NCI-H2081 (cell line): ENCODE measurements around the gene BAZ1B.
"Not testable (repeated sequence)": the region's sequence is repeated elsewhere in the genome, so short reads cannot be mapped to it uniquely, and the experiment has no call there.

Experiments used
- DNase-seq, 2 experiments: peaks; one replicate each; lab custom pipeline; 2025; lab: John Stamatoyannopoulos, UW

BAZ1B gene

DNA sequence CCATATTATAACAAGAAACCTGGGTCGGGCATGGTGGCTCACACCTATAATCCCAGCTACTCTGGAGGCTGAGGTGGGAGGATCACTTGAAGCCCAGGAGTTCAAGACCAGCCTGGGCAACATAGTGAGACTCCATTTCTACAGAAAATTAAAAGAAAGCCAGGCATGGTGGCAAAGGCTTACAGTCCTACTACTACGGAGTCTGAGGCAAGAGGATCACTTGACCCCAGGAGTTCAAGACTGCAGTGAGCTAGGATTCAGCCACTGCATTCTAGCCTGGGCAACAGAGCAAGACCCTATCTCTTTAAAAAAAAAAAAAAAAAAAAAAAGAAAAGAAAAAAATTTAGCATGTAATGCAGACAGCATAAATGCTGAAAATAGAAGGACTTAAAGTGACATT, 16.4 kb upstream of the BAZ1B start:
- not testable (repeated sequence) for DNase-seq

DNA sequence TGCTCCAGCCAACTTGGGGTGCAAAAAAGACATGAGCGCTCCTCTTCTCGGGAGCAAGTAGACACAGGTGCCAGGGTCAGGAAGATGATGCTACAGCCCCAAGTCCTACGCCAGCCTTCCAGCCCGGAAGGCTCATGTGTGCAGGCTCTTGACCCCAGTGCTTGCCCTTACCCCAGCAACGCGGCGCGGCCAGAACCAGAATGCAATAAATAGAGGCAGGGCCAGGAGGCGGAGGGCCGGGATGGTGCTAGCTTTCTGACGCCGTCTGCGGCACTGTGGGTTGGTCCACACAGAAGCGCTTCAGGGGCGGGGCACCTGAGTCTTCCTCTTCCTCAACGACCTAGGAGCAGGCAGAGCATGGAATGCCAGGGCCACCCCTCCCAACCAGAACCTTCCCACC, 15.0 kb upstream of the BAZ1B start:
- no peak for DNase-seq

DNA sequence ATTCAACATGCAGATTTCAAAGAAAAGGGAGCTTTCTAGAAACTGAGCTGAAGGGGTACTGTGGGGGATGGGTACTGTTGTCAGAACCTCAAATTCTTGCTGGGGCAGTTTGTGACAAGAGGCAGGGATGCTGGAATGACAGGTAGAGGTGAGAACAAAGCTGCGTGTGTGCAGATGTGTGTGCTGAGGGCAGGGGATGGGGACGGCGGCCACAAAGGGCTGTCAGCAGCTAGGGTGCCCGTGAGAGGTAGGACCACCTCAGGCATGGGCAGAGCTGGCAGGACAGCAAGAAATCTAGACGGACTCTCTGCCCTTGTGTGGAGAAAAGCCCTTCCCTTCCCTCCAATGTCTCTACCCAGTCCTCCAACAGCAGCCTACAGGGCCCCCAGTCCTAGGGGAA, 14.4 kb upstream of the BAZ1B start:
- no peak for DNase-seq

DNA sequence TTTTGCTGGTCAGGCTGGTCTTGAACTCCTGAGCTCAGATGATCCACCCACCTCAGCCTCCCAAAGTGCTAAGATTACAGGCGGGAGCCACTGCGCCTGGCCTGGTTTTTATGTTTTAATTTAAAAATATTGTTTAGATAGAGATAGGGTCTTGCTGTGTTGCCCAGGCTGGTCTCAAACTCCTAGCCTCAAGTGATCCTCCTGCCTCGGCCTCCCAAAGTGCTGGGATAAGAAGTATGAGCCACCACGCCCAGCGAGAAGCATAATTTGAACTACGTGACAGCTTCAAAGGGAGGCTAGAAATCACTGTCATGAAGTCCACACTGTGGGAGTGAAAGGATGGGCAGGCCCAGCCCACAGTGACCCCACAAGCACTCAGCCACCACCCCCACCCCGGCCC, 13.8 kb upstream of the BAZ1B start:
- DNase-seq, result not testable (repeated sequence)

DNA sequence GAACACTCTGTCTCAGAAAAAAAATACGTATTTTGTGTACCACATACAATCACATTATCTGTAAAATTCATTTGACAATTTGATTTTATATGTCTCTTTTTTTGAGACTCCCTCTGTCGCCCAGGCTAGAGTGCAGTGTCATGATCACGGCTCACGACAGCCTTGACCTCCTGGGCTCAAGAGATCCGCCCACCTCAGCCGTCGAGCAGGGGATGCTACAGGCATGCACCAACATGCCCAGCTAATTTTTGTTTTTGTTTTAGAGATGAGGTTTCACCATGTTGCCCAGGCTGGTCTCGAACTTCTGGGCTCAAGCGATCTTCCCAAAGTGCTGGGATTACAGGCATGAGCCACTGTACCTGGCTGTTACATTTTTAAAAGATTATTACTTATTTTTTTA, 11.6 kb upstream of the BAZ1B start:
- no peak for DNase-seq

DNA sequence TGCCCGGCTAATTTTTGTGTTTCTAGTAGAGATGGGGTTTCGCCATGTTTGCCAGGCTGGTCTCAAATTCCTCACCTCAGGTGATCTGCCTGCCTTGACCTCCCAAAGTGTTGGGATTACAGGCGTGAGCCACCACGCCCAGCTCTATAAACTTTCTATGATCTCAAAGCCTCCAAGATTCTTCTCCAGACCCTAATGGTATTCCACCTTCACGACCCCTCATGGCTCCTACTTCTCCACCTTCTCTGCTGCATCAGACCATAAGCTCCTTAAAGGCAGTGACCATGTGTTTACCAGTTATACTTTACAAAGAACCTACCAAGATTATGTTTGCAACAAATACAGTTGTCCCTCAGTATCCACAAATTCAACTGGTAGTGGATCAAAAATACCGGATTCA, 10.1 kb upstream of the BAZ1B start:
- DNase-seq, result no peak

DNA sequence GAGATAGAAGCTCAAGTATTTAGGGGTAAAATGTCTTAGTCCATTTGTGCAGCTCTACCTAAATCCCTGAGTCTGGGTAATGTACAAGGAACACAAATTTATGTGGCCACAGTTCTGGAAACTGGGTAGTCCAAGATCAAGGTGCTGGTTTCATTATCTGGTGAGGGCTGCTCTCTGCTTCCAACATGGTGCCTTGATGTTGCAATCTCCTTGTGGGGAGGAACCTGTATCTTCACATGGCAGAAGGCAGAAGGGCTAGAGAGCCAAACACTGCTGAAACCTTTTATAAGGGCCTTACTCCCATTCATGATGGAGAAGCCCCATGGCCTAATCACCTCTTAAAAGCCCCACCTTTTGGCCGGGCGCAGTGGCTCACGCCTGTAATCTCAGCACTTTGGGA, 8.7 kb upstream of the BAZ1B start:
- no peak for DNase-seq

DNA sequence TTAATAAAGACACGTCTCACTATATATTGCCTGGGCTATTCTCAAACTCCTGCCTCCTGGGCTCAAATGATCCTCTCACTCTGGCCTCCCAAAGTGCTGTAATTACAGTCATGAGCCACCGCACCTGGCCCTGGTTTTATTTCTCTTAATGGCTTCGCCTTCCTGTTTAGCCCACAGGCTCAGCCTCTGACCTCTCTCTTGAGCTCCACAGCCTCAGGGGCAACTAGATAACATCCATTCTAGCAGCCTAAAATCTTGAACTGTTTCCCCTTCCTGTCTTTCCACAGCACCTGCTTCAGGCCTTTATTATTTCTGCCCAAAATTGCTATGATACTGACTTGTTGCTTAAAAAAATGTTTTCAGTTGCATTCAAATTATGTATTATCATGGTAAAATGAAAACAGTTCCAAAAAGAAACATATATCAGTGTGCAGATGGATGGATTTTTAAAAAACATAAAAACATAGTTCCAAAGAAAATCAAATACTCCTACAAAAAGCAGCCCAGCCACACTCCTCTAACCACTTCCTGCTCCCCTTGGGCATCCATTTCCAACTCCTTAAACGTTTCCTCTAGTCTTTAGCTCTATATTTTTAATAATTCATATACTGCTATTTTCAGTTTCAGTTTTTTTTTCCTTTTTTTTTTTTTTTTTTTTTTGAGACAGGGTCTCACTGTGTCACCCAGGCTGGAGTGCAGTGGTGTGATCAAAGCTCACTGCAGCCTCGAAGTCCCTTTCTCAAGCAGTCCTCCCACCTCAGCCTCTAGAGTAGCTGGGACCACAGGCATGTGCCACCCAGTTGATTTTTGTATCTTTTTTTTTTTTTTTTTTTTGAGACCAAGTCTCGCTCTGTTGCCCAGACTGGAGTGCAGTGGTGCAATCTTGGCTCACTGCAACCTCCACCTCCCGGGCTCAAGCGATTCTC, 5.1 kb upstream of the BAZ1B start:
- DNase-seq, result peak; percentile 46 to 84

DNA sequence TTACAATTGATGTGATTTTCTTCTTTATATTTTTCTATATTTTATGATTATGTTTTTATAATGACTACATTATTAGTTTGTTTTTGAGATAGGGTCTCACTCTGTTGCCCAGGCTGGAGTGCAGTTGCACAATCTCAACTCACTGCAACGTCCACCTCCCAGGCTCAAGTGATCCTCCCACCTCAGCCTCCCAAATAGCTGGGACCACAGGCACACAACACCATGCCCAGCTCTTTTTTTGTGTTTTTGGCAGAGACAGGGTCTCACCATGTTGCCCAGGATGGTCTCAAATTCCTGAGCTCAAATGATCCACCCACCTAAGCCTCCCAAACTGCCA, 4.0 kb upstream of the BAZ1B start:
- not testable (repeated sequence) for DNase-seq

DNA sequence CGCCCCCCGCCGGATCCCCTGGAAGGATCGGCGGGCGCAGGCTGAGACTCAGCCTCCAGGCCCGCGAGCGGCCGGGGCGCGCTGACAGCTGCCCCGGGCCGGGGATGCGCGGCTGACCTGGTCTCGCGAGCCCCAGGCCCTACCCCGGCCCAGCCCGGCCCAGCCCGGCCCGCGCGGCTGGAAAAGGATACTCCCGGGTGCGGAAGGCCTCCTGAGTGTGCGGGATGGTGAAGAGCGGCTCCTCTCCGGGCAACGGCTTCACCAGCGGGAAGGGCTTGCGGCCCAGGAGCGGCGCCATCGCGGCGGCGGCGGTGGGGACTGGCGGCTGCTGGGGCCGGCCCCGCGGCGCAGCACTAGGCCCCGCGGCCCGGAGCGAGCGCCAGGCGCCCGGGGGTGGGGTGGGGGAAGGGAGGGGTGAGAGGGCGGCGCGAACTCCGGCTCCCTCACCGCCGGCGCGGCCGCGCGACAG, 423 bp downstream of the BAZ1B start:
- DNase-seq, result peak in 1 of 2 experiments; percentile 82

DNA sequence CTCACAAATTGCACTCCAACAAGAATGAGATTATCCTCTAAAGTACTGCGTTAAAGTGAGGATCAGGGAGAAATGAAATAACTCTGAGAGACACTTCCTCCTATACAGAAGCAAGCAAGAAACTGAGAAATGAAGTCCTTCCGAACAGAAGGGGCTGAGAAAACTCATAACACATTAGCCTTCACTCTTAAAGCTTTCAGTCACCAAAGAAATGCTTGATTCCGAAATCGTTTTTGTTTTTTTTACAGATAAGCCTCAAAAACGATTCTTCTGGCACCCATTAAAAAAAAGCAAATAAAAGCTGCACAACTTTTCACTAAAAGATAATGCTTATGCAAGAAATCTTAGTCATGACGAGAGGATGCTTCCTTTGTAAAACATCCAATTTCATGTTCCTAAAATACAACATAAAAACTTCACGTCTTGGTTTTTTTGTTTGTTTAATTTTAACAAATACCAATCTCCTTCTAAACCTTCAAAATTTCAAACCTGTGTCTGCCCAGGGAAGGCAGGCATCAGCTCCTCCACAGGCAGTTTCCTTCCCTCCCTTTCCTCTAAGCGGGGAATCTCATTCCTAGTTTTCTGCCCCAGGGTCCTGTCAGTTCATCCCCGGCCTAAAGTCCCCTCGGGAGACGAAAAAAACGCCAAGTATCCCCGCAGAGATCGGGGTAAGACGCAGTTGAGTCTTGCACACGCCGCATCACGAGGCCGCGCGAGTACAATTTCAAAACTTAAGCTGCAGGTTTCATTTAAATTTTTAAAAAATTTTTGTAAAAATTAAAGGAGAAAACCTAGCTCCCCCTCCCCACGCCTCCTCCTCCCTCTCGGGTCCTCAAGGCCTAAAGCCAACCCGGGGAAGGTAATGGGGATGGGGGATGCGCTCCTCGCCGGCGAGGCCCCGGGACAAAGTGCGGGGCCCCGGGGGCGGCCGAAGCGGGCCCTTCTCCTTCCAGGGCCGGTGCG, 1.1 kb downstream of the BAZ1B start:
- DNase-seq, result peak in 1 of 2 experiments; percentile 35

DNA sequence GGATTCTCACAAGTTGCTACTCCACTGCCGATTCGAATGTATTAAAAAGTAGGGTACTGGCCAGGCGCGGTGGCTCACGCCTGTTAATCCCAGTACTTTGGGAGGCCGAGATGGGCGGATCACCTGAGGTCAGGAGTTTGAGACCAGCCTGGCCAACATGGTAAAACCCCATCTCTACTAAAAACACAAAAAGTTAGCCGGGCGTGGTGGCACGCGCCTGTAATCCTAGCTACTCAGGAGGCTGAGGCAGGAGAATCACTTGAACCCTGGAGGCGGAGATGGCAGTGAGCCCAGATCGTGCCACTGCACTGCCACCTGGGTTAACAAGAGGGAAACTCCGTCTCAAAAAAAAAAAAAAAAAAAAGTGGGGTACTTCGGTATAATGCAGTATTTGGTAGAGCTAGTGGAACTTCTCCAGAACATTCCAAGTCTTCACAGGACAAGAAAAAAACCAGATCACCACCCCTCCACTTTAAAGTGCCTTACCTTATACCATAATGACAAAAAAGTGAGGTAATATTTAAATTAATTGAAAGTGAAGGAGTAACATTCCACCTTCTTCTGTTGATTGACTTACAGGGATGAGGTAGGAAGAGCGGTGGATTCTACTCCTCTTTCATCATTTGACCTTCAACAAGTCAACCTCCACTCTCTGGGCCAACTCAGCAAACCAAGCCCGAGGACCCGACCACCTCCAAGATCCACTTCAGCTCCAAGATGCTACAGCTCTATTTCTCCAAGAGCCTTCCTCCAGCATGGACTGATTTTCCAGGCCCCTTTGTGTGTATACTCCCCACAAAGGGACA, 2.0 kb downstream of the BAZ1B start:
- peak in 1 of 2 experiments; percentile 34 for DNase-seq

DNA sequence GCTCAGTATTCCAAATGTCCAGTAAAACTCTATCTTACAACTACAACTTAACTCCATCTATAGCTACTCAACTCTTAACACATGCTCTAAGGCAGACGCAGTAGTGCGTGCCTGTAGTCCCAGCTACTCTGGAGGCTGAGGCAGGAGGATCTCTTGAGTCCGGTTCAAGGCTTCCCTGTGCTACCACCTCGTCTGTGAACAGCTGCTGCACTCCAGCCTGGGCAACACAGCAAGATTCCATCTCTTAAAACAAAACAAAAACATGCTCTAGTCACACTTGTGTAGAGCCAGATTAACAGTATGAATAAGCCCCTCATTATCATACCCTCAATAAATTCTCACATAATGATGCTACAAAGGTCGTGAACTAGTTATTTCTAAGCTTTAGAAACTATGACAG, 3.6 kb downstream of the BAZ1B start:
- no peak for DNase-seq

DNA sequence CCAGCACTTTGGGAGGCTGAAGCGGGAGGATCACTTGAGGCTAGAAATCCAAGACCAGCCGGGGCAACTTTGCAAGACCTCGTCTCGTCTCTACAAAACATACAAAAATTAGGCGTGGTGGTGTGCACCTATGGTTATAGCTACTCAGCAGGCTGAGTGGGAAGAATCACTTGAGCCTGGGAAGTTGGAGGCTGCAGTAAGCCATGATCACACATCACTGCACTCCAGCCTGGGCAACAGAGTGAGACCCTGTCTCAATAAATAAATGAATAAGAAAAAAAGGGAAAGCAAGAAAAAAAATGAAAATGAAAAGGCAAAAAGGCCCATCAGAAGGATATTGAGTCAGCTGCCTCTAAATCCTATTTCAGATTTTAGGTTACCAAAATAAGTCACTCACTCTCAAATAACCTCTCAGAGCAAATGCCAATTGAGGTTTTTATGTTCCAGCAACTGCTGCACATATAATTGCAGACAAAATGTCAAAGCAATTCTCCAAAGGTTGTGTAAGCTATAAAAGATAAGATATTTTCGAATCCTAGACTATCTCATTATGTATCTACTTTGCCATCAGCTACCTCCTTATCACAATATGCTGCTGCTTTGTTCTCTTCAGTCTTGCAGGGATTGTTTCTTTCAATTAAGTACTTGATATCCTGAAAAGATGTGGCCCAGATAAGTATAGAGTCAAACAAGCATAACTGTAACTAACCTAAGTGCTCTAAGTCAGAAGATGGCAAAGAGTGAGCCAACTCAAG, 4.7 kb downstream of the BAZ1B start:
- DNase-seq, result no peak

DNA sequence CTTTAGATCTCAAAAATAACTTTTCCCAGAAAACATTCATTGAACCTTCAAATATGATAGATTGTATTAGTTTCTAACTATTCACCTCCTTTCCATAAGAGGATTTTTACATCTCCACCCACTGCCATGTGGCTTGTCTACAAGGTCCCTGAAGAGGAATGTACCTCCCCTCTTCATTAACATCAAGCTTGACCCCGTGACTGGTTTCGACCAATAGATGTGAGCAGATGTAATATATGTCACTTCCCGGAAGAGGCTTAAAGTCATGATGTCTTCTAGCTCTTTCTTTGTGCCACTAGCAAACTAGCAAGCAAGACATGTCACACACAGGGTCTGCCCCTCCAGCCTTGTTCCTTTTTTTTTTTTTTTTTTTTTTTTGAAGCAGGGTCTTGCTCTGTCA, 6.9 kb downstream of the BAZ1B start:
- DNase-seq, result no peak

DNA sequence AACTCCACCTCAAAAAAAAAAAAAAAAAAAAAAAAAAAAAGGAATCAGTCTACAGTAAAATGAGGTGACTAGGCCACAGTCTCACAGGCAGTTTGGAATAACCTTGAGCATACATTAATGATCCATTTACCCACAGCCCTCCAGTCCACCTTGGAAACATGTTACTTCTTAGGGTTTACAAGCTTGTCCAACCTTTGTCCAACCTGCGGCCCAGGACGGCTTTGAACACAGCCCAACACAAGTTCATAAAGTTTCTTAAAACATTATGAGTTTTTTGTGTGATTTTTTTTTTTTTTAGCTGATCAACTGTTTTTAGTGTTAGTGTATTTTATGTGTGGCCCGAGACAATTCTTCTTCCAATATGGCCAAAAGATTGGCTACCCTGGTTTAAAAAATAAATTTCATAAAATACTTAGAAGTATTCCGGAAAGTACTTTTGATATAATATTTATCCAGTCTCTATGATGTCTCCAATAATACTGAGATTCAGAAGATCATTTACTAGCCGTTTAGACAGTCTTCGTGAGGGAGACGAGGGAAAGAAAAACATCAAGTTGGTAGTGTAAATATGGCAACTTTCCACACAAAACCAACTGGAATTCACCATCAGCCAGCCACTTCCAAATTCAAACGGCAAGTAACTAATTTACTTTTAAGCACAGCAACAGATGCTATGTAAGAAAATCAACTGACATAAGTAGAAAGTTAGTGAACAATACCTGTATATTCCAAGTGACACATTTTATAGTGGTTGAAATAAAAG, 9.9 kb downstream of the BAZ1B start:
- DNase-seq, result no peak

DNA sequence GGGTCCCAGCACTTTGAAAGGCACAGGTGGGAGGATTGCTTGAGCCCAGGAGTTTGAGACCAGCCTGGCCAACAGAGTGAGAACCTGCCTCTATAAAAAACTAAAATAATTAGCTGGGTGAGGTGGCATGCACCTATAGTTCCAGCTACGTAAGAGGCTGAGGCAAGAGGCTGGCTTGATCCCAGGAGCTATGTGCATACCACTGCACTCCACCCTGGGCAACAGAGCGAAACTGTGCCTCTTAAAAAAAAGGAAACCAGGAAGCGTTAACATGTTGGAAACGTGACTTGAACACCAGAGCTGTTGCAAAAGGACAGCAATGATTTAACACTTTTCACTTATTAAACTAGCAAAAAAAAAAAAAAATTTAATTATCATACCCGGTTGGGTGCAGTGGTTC, 12.6 kb downstream of the BAZ1B start:
- no peak for DNase-seq

DNA sequence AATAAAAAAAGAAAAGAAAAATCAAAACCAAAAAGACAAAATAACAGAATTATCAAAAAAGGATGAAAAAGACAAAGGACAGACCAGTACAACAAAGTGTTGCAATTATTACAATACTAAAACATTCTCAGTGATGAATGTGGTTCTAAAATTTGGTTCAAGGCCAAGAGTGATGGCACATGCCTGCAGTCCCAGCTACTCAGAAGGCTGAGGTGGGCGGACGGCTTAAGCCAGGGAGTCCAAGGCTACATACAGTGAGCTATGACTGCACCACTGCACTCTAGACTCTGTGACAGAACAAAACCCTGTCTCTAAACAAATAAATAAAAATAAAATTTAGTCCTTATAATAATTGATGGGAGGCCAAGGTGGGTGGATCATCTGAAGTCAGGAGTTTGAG, 14.5 kb downstream of the BAZ1B start:
- no peak for DNase-seq

DNA sequence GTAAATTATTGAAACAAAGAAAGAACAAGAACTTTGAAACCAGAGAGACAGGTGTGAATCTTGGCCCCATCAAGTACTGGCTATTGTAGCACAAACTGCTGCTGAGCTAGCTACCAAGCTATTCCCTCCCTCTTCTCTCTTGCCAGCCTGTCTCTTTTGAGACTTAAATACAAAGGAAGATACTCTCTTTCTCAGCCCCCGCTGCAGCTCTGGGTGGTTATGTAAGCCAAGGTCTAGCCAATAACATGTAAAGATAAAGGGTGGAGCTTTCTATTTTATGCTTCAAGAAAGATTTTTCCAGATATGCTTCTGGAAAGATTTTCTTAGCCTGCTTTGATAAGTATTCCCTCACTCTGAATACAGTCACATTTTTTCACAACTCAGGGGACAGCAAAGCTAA, 17.2 kb downstream of the BAZ1B start:
- DNase-seq, result no peak

DNA sequence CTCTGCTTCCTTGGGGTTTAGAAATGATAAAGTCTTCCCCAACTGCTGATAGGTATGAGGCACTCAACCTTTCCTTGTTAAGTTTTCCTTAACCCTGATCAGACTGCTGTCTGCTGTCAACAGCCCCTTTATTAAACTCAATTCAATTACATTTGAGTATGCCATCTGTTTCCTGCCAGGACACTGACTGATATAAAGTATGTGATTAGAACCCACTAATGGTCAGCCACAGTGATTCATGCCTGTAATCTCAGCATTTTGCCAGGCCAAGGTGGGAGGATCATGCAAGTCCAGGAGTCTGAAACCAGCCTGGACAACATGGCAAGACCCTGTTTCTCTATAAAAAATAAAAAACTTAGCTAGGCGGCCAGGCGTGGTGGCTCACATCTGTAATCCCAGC, 18.1 kb downstream of the BAZ1B start:
- no peak for DNase-seq

DNA sequence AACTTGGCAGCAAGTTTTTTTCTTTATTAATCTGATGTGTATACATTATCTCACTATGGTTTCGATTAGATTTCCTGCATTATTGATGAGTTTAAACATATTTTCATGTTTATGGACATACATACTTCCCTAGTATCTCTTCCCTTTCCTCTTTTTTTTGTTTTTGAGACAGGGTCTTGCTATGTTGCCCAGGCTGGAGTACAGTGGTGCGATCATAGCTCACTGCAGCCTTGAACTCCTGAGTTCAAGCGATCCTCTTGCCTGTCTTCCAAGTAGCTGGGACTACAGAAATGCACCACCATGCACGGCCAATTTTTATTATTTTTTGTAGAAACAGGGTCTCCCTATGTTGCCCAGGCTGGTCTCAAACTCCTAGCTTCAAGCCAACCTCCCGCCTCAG, 18.9 kb downstream of the BAZ1B start:
- DNase-seq, result no peak
